GM18517 (cell line): ENCODE measurements around the gene MORN1.

ENCODE experiments used
- ATAC-seq: cut with Tn5 transposase; IDR thresholded peaks from one replicate; pipeline ENCODE4 v1.9.1; 2021; ENCODE audit warnings: mild to moderate bottlenecking, moderate library complexity; ENCODE audit not compliant: unreplicated experiment

MORN1 gene

DNA sequence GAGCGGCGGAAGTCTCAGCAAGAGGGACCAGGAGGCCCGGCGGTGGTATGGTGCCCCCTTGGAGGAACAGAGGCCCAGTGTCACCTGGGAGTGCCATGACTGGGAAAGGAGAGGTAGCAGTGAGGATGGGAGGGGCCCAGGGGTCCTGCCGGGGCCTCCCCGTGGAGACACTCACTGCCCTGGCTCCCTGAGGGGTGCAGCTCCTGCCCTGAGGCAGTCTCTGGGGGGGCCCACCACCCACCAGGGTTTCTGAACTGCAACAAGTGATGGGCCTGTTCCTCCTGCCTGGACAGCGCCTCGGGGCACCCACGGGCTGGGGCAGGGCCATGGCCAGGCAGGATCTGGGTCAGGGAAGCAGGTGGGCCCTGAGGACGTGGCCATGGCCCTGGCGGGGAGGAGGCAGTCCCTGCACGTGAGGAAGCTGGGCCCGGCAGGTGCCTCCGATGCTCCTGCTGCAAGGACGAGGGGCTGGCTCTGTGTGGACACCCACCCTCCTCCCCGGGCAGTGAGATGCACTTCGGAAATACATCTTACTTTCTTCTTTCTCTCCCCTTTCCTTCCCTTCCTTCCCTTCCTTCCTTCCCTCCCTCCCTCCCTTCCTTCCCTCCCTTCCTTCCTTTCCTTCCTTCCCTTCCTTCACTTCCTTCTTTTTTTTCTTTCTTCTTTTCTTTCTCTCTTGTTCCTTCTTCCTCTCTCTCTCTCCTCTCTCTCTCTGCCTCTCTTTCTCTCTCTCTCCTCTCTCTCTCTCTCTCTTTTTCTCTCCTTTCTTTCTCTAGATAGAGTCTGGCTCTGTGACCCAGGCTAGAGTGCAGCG, 66.6 kb downstream of the MORN1 start:
- ATAC-seq = no peak

GRCh38 chr1:2323451-2323974, 67.8 kb downstream of the MORN1 start:
- ATAC-seq = no peak

DNA sequence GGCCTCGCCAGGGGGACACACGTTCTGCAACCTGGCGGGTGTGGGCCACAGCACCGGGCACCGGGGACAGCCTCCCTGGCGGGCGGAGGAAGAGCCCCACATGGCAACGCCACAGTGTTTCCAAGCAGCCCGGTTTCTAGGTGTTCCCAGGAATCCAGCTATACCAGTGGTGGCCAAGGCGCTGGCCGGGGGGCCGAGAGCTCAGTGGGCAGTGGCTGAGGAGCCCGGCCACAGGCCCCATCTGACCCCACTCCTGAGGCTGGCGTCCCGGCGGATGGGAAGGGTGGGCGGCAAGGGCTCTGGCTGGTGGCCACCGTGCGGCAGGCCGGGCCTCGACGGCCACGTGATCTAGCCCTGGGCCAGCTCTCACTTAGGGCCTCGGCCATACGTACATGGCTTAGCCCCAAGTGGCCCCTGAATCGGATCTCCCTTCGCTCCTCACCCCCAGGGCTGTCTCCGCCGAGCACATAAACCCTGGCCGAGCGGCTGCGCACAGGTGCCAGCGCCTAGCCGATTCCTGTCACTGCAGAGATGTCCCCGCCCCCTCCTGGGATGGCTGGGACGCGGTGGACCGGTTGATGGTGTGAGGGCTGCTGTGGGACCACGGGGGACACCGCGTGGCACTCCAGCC, 68.7 kb downstream of the MORN1 start:
- no peak for ATAC-seq

DNA sequence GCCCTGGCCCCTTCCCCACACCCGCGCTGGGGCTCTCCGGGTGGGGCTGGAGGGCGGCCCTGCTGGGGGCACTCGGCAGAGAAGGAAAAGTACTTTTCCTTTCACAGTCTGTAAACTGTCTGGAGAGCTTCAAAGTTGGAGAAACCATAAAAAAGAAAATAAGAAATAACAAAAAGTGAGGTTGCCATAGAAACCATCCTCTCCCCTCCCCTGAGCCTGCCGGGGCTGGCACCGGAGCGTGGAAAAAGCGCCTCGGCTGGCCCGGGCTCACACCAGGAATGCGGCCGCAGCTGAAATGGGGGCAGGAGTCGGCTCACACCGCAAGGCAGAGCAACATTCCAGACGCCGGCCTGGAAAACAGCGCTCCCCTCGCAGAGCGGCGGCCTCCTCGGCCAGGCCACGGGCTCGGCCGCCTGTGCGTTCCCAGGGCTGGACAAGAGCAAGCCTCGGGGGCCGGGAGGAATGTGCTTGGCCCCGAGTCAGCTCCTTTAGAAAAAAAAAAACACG, 69.2 kb downstream of the MORN1 start:
- ATAC-seq = no peak

DNA sequence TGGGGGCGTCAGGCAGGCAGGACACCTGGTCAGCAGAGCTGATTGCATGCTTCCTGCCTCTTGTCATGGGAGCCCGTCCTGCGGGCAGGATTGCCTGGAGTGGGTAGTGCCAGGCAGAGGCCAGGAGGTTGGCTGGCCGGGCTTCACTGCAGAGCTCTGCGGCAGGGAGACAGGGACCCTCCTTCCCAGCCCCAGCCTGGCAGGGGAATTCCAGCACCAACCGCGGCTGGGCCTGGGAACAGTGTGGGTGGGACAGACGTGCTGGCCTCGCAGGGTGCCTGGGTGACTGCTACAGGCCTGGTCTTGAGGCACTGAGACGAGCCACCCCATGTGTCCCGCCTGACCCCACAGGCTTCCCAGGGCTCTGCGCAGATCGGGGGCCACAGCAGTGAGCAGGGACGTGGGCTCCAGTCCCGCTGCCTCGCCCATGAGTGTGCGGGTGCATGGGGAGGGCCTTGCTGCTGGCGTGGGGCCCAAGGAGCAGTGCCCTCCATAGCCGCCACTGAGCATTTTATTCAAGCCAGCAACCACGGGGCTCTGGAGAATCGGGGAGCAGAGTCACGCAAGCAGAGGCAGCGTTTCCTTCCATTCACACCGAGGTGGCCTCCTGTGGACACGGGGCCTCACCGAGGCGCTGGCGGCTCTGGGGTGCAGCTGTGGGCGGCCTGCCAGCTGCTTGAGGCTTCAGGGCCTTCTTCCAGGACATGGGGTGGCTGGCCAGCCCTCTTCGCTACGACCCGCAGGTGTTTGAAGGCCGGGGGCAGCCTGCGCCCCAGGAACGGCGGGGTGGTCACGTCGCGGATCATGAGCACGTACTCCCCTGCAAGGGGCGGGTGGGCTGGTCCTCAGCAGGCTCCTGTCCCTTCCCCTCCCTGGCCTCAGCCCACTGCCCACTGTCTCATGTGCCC, 70.3 kb downstream of the MORN1 start:
- no peak for ATAC-seq

DNA sequence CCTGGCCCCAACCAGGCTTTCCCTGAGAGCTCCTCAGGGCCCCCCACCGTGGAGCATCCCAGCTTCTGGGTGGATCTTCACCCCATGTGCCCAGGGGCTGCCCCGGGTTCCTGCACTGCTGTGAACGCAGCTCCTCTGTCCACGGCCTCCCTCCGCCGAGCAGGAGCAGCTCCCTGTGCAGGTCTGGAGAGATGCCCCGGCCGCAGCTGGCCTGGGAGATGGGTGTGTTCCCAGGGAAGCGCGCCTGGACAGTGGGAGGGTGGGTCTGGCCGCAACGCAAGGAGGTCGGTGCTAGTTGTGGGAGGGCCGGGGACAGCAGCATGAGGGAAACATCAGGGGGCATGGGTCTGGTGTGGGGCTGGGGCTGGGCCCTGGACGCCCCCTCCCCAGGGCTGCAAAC, 71.3 kb downstream of the MORN1 start:
- no peak for ATAC-seq

- no peak for ATAC-seq
These were observed 72.1 kb downstream of the MORN1 start for GRCh38 chr1:2319291-2319690.

GRCh38 chr1:2318314-2319278, 72.8 kb downstream of the MORN1 start:
- ATAC-seq = no peak

- no peak for ATAC-seq
These were observed 73.9 kb downstream of the MORN1 start for GRCh38 chr1:2317230-2318065.

DNA sequence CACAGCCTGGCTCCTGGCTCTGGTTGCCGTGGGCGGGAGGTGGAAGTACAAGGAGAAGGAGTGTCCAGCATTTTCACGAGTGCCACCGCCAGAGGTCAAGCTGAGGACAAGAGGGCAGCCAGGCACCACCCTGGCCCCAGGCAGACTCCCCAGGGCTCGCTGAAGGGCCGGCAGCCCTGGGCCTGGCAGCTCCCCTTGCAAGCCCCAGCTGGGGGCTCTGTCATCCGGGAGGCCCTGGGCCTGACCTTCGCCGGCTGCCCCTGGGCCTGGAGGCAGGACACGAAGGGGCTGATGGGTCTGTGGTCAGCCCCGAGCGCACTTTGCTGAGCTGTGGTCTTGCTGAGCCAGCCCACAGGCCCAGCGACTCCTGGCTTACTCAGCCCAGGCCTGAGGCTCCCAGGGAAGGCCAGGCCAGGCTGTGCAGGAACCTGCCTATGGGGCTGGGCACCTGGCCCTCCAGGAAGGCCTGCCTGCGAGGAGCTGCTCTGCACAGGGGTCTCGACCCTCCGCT, 74.8 kb downstream of the MORN1 start:
- no peak for ATAC-seq

DNA sequence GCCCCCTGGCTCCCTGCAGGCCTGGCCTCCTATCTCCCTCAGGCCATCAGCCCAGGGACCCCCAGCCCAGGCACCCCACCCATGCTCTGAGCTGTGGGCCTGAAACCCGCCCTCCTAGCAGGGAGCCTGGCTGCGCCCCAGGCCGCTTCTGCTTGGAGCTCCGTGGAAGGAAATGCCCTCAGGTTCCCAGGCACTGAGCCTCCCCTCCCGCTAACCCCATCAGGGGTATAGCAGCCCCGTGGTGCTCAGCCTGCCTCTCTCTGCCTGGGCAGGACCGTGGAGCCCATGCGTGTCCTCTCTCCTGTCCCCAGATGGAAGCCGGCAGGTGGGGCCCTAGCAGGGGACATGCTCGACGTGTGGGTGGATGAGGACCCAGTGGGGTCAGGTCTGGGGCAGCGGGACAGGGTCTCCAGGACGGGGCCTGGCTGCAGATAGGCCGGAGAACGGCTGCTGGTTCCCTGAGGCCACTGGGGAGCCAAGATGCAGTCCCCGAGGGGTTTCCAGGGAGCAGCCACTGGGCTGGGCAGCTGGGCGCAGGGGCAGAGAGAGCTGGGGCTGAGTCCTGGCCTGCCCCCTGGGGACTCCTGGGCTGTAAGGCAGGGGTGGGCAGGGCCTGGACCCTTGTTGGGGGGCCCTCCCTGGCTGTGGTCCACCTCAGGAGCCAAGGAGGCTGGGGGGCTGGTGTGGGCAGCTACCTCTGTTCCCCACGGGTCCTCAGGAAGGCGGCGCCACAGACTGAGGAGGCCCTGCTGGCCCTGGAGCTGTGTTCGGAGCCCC, 75.5 kb downstream of the MORN1 start:
- no peak for ATAC-seq

- no peak for ATAC-seq
These were observed 76.3 kb downstream of the MORN1 start for GRCh38 chr1:2314803-2315673.

- no peak for ATAC-seq
These were observed 77.0 kb downstream of the MORN1 start for GRCh38 chr1:2314273-2314802.

DNA sequence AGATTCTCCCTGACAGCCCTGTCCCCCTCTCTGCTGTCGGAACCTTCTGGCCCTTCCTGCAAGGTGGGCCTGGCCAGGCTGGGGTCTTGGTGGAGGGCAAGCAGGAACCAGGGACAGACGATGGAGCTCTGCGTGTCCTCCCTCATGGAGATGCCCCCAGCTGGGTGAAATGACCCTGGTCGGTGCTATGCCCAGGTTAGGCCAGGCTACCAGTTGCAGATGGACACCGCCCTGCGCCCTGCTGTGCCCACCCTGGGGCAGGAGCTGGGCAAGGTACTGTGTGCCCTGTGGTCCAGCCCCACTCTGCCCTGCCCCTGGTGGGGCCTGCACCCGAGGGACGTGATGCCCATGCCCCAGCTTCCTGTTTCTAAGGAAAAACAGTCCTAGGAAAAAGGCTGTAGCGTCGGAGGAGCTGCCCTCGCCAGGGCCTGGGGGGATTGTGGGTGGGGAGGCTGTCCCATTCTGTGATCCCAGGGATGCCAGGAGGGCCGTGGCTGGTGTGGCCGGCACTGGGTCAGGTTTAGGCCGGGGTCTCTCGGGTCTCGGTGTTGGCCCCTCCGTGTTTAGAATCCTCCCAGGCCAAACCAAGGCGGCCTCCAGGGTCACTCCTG, 77.6 kb downstream of the MORN1 start:
- no peak for ATAC-seq

DNA sequence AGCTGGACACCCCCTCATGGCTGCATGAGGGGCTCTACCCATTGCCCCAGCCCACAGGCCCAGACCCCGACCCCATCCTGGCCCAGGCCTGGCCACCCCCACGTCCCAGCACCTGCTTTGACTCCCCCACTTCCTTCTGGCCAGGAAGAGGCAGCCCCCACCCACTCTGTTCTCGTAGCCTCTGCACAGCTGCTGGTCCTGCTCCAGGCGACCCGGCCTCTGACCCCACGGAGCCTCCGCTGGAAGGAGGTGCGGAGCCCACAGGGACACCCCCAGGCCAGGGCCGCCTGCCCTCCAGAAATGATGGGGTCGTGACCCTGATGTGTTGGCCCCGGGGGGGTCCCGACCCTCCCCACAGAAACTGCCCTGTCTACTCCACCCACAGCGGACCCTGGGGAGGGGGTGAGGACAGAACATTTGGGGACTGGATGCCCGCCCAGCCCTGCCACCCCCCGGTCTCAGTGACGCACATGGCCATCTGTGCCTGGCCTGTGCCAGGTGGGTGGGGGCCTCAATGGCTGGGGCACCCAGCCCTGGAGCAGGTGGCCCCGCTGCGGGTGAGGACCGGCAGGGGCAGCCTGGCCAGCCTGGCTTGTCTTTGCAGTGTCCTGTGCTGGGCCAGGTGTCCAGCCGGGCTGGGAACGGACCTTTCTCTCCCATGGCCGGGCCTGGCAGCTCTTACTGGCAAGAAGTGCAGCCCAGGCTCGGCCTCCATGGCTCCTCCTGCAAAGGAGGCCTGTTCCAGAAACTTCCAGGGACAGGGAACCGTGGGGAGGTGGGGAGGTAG, 78.6 kb downstream of the MORN1 start:
- no peak for ATAC-seq

GRCh38 chr1:2312160-2312514, 79.2 kb downstream of the MORN1 start:
- ATAC-seq = no peak
